Stimulated activated CD4-positive, alpha-beta T cell treated with anti-CD3 and anti-CD28 coated beads, TNF-alpha, amount 100 ng/mL, for 1 hour (primary cell): ENCODE data around the gene RADIL.
"Not testable (repeated sequence)": the region's sequence is repeated elsewhere in the genome, so short reads cannot be mapped to it uniquely, and the experiment has no call there.

Source experiments
- DNase-seq, 3 donors: peaks; one replicate each; pipeline ENCODE4 v3.0.0-alpha.2; 2020; ENCODE audit warnings: low read depth in 3 of 3, low spot score in 1 of 3

RADIL gene

DNA sequence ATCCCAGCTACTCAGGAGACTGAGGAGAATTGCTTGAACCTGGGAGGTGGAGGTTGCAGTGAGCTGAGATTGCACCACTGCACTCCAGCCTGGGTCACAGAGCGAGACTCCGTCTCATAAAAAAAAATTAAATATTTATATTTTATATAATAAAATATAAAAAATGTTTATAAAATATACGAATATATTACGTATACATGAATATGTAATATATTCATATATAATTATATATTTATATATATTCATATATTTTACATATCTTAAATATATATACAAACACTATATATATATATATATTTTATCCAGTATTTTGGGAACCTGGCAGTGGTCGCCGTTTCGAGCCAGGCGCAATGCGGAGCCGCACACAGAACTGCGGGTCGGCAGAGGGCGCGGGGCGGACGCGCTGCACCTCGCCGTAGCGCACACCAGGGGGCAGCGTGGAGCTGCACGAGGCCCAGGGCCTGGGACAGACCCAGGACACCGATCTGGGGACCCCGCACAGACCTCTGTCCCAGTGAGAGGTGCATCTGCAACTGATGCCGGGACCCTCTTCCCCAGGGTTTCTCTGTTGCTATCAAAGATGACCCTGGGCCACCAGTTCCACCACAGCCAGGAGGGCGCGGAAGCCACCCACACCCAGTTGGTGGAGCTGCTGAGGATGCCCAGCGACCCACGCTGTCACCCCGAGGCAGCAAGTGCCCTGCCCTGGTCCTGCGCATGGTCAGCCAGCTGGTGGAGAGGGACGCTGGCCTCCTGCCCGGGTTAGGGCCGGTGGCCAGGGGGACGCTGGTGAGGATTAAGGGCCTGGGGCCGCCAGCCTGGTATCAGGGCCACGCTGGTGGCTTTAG, 85.4 kb downstream of the RADIL start:
- peak in 2 of 3 donors; percentile 33 to 67 for DNase-seq

DNA sequence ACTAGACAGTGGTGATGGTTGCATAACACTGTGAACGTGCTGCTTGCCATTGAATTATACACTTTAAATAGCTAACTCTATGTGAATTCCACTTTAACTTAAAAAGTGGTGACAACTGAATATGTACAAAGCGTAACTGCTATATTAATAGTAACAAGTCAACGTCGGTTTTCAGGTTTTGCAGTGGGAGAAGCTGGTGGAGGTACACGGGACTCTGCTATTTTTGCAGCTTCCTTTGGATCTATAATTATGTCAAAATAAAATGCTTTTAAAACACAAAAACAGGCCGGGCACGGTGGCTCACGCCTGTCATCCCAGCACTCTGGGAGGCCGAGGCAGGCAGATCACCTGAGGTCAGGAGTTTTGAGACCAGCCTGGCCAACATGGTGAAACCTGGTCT, 87.1 kb downstream of the RADIL start:
- DNase-seq = no peak

DNA sequence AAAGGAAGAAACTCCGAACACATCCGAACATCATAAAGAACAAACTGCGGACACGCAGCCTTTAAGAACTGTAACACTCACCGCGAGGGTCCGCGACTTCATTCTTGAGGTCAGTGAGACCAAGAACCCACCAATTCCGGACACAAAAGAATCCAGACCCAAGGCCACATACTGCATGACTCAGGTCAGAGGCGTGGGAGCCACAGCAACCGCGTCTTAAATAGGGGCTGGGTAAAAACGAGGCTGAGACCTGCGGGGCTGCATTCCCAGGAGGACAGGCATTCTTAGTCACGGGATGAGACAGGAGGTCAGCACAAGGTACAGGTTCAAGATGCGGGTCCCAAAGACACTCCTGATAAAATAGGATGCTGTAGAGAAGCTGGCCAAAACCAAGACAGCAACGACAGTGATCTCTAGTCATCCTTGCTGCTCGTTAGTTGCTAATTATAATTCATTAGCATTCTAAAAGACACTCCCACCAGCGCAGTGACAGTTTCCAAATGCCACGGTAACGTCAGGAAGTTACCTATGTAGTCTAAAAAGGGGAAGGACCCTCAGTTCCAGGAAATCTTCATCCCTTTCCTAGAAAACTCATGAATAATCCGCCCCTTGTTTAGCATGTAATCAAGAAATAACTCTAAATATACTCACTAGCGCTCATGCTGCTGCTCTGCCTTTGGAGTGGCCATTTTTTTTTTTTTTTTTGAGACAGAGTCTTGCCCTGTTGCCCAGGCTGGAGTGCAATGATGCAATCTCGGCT, 88.7 kb downstream of the RADIL start:
- no peak for DNase-seq

DNA sequence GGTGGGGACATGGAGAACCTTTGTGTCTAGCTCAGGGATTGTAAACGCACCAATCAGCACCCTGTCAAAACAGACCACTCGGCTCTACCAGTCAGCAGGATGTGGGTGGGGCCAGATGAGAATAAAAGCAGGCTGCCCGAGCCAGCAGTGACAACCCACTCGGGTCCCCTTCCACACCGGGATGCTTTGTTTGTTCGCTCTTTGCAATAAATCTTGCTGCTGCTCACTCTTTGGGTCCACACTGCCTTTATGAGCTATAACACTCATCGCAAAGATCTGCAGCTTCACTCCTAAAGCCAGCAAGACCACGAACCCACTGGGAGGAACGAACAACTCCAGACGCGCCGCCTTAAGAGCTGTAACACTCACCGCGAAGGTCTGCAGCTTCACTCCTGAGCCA, 89.3 kb downstream of the RADIL start:
- DNase-seq = not testable (repeated sequence)

DNA sequence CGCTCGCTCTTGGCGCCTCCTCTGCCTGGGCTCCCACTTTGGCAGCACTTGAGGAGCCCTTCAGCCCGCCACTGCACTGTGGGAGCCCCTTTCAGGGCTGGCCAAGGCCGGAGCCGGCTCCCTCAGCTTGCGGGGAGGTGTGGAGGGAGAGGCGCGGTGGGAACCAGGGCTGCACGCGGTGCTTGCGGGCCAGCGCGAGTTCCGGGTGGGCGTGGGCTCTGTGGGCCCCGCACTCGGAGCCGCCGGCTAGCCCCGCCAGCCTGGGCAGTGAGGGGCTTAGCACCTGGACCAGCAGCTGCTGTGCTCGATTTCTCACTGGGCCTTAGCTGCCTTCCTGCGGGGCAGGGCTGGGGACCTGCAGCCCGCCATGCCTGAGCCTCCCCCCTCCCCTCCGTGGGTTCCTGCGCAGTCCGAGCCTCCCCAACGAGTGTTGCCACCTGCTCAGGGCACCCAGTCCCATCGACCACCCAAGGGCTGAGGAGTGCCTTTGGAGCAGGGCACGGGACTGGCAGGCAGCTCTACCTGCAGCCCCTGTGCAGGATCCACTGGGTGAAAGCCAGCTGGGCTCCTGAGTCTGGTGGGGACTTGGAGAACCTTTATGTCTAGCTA, 90.0 kb downstream of the RADIL start:
- not testable (repeated sequence) for DNase-seq

DNA sequence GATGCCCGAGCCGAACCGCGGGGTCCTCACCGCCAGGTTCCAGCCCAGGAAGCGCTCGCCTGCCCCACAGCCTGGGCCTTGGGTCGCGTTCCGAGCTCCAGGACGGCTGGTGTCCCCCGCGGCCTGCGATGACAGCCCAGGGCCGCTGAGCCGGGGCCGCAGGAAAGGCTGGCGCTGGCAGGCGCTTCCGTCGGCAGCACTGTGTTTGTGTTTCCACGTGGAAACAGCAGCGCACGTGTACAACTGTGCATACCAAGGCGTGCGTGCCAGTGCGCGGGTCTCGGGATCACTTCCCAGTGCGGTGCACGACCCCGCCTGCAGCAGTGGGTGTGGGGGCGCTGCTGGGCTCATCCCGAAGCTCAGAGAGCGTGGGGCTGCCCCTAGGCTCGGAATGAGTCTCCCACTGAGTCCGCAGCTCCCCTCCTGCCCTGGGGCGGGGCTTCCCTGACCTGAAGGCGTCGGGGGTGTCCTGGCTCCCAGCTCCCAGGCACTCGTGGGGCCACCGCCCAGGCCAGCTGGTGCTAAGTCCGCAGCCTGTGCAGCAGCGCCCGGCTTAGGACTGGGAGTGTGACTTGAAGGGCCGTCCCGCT, 90.9 kb downstream of the RADIL start:
- peak in 1 of 3 donors; percentile 11 for DNase-seq

DNA sequence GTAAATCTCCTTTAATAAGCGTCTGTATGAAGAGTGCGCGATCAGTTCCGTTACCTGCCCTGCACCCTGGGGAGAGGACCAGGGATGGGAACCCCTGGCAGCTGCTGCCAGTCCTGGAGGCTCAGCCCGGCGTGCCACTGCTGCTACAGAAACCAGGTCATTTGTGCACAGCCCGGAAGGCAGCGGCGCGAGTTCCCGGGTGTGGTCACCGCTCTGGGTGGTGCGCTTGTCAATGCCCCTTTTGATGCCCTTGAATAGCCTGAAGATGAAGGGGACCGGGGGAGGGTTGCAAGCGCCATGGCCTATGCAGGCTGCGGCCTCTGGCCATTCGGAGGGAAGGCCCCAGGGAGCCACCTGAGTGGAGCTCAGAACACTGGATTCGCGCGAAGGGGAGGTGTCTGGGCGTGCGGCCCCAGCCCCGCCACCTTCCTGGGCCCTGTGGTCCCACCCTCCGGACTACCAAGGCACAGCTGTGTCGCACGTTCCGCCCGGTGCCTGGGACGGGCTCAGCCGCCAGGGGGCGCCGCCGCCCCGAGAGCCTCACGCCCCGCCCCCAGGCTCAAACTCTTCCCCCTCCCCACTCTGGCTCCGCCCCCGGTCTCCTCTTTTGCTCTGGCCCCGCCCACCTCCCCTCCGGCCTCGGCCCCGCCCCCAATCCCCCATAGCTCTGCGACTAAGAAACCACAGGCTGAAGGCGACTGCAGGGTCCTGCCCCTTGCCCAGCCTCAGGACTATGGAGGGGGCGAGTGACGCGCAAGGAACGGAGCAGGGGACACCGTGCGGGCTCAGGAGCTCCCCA, 91.6 kb downstream of the RADIL start:
- peak; percentile 60 to 82 (median 70) for DNase-seq

DNA sequence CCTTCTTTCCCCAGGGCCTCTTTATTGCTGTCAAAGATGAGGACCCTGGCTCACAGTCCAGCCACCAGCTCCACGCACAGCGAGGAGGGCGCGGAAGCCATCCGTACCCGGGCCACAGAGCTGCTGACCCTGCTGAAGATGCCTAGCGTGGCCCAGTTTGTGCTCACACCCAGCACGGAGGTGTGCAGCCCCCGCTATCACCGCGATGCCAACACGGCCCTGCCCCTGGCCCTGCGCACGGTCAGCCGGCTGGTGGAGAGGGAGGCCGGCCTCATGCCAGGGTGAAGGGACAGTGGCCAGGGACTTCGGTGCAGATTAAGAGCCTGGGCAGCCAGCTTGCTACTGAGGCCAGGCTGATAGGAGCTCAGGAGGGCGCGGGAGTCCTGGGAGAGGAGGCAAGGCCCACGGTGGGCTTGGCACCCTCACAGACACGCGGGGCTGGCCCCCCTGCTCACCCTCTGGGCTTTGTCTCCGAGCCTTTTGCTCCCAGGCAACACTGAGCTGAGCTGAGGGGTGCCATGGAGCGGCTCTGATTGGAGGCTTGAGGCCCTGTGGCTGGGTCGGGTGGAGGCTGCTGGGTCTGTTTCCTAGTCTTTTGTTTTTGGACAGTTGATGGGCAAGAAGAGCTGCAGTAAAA, 92.3 kb downstream of the RADIL start:
- DNase-seq = no peak

DNA sequence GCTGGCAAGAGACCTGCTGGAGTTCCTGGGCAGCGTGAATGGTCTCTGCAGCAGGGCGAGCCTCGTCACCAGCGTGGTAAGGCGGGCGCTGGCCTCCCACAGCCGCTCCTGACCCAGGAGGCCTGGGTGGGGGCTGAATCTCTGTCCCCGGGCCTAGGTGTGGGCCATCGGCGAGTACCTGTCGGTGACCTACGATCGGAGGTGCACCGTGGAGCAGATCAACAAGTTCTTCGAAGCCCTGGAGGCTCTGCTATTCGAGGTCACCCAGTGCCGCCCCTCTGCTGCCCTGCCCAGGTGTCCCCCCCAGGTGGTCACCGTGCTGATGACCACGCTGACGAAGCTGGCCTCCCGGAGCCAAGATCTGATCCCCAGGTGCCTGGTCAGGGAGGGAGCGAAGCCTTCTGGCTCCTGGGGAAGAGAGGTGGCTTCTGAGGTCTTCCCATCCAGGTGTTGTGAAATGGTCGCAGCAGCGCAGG, 93.0 kb downstream of the RADIL start:
- DNase-seq = no peak

DNA sequence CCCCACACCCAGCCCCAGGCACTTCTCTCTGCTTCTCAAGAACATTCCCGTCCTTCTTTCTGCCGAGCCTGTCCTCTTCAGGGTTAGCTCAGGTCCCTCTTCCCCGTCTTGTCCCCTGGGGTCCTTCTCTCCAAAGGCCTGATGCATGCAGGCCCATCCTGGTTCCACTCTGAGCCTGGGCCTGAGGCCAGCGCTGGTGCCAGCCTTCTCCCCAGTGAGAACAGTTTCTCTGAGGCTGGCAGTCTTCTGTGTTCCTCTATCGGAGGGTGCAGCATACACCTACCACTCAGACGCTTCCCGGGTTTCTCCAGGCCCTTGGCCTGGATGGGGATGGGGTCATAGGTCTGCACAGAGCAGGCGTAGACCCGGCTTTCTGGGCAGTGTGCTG, 93.4 kb downstream of the RADIL start:
- no peak for DNase-seq

DNA sequence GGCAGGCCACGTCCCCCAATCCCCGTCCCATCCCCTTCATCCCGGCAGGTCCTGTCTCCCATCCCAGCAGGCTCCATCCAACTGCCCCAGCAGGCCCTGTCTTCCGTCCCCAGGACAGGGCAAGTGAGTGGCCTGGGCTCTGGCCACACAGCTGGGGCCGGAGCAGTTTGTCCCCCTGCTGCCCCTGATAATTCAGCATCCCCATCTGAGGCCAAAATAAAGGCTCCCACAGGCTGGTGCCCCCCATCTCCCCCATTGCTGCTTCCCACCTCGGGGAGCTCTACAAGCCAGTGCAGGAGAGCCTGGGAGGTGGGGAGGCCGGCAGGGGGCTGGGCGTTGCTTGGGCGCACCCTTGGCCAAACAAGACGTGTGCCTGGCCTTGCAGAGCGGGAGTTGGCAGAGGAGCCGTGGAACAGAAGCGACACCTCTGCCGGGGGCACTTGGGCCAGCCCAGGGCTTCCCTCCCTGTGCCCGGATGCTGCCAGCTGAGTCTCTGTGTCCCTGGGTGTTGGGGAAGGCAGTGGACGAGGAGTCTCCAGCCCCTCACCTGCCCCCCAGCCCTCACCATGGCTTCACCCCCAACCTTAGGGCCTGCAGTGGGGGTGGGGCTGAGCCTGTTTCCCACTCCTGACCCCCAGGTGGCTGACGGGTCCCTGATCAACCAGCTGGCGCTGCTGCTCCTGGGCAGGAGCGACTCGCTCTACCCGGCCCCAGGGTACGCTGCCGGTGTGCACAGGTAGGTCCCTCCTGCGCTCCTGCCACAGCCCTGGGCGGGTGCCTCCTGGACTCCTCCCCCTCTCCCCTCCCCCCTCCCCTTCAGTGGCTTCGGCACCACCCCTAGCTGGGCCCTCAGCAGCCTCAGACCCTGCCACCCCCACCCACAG, 94.1 kb downstream of the RADIL start:
- DNase-seq = no peak

DNA sequence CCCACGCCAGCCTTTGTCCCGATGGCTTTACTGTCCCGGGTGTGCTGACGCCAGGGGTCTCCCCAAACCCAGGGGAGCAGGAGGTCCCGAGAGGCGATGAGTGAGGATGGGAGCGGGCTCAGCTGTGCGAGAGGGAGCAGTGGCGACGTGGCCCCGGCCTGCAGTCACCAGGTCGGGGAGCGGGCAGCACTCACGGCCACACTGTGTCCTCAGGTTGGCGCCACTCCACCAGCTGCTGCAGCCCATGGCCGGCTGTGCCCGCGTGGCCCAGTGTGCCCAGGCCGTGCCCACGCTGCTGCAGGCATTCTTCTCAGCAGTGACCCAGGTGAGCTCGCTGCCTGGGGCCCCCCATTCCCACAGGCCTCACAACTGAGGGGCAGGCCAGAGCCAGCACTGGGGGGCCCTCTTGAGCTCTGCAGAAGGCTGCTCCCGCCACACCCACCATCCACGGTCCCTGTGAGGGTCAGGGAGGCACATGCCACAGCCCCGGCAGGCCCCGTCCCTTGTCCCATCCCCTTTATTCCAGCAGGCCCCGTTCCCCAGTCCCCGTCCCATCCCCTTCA, 94.8 kb downstream of the RADIL start:
- DNase-seq = no peak

DNA sequence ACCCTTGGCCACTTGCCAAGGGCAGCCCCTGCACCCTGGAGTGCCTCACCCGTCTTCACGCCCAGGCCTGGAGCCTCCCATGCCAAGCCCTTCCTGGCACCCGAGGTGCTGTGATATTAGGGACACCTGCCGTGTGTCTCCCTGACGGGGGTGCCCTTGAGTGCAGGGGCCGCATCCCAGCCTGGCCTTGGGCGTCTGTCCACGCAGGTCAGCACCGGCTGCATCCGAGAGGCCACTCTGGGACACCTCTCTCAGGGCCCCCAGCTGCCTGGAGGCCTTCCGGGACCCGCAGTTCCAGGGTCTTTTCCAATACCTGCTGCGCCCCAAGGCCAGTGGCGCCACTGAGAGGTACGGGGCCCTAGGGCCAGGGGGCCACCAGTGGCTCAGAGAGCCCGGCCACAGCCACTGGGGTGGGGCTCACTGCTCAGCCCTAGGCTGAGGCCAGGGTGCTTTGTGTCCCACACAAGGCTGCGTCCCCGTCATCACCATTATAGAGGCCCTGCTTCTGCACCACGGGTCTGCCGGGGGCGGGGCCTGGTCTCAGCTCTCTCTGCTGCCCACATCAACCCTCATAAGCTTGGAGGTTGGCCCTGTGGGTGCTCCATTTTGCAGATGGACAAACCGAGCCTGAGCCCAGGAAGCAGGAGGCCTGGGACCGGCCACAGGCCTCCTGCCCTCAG, 95.4 kb downstream of the RADIL start:
- no peak for DNase-seq

DNA sequence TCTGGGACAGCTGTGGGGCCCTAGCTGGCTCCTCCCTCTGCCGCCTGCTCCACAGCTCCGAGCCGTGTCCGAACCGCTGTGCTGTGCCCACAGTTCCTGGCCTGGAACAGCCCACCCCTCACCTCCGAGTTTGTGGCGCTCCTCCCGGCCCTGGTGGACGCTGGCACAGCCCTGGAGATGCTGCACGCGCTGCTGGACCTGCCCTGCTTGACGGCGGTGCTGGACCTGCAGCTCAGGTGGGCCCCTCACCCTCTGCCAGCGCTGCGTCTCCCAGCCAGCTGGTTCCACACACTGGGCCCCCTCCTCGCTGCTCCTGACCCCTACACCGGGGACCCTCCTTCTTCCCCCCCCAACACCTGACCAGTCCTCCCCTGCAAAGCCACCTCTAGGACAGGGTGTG, 96.0 kb downstream of the RADIL start:
- DNase-seq = no peak

DNA sequence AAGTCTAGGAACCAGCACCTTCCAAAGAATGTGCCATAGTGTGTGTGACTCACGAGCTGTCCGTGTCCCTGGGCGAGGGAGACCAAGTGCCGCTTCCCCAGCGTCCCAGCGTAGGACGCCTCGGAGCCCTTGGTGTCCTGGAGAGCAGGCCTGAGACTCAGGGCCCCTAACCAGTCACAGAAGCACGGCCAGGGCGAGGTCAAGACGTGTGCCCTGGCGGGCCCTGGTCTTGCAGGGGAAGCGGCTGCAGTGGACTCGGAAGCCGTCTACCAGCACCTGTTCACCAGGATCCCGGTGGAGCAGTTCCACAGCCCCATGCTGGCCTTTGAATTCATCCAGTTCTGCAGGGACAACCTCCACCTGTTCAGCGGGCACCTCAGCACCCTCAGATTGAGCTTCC, 97.5 kb downstream of the RADIL start:
- DNase-seq = no peak

DNA sequence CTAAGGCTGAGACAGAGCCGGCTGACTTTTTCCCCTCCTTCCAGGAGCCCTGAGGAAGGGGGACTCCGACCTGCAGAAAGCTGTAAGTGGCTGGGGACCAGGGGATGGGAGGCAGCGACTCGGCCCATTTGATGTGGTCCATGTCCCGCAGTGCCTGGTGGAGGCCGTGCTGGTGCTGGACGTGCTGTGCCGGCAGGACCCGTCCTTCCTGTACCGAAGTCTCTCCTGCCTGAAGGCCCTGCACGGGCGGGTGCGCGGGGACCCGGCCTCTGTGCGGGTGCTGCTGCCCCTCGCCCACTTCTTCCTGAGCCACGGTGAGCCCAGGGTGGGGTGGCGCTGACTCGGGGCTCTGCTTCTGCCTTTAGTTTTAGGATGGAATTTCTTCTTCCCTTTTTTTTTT, 98.1 kb downstream of the RADIL start:
- DNase-seq = no peak

DNA sequence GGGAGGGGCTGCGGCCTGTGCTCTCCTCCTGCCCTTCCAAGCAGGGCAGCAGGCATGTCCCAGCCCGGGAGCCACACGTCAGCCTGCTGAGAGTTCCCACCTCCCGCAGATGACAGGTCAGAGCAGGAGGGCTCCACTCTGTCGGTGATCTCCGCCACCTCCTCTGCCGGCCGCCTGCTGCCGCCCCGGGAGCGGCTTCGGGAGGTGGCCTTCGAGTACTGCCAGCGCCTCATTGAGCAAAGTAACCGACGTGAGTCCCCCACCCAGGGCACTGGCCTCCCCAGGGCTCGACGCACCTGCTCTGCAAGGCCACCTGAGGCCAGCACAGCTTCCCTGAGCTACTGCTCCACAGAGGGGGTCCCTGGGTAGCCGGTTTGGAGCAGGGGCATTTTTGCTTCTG, 98.7 kb downstream of the RADIL start:
- DNase-seq = no peak

DNA sequence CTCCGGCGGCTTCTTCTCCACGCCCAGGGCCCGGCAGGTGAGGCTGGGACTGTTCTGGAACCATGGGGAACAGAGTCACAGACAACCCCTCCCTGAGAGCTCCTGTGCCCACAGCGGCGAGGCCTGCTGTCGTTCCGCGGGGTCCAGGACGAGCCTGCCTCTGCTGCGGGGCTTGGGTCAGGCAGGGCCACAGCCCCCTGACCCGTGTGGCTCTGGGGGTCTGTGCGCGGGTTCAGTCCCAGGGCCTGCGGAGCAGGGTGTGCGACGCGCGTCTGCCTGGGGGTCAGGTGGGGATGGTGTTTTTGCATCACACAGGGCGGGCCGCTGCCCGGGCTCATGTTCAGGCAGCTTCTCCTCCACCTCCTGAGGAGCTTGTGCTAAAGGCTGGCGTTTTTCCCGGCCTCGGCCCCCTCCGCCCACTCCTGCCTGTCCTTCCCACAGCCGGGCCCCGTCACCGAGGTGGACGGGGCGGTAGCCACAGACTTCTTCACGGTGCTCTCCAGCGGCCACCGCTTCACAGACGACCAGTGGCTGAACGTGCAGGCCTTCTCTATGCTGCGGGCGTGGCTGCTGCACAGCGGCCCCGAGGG, 99.7 kb downstream of the RADIL start:
- DNase-seq = no peak
